Activated CD8-positive, alpha-beta memory T cell treated with anti-CD3 and anti-CD28 coated beads for 36 hours (primary cell): ENCODE data around the gene INAFM1. TPM values are rescaled to one million over a fixed set of nuclear protein-coding genes. Genes with fewer than 3 reads are reported as not detected.

ENCODE experiments used
- CTCF ChIA-PET: fragments of 350-600 bp; sonication (Branson Sonifier 250); formaldehyde crosslinking; loops from one replicate; lab custom pipeline; 2021; ENCODE audit warnings: antibody characterized with exemption; lab: Charles Lee
- POLR2A ChIA-PET: fragments of 350-600 bp; sonication (Branson Sonifier 250); formaldehyde crosslinking; loops from one replicate; lab custom pipeline; 2021; ENCODE audit warnings: antibody characterized with exemption; lab: Charles Lee
- total RNA-seq, 2 experiments: library from RNA; stranded (reverse); gene quantifications; one replicate each; pipeline ENCODE4 v1.2.3, GENCODE V29; 2021

INAFM1 gene
- total RNA-seq, 2 experiments from 2014 or later = 7.6 to 8.2 TPM

GRCh38 chr19:47315125-47315821, 40.6 kb downstream of the INAFM1 start:
- ChIA-PET CTCF (interaction anchor here (0.6 to 1.1 kb wide), 3 partner anchors 18 to 559 kb away, joined by 3 to 5 read pairs (median 4); no protein-coding TSS in a partner anchor), POLR2A (no interaction called here)

- CTCF ChIA-PET = no interaction called here
- POLR2A ChIA-PET = interaction anchor here (0.7 kb wide), 1 partner anchor 28 kb away, joined by 5 read pairs; no protein-coding TSS in a partner anchor
These were observed 41.8 kb downstream of the INAFM1 start for GRCh38 chr19:47316513-47316912.

GRCh38 chr19:47319923-47320871, 45.5 kb downstream of the INAFM1 start:
- POLR2A ChIA-PET = no interaction called here

GRCh38 chr19:47321630-47322029, 46.9 kb downstream of the INAFM1 start:
- ChIA-PET POLR2A (no interaction called here), CTCF (no interaction called here)

More at GRCh38 chr19:47319923-47320871, 45.5 kb downstream of the INAFM1 start:
- CTCF ChIA-PET = no interaction called here

- ChIA-PET CTCF (no interaction called here), POLR2A (no interaction called here)
These were observed 47.4 kb downstream of the INAFM1 start for GRCh38 chr19:47322058-47322457.

GRCh38 chr19:47323409-47323808, 48.7 kb downstream of the INAFM1 start:
- ChIA-PET CTCF (interaction anchor here (0.5 kb wide), 1 partner anchor 463 kb away, joined by 5 read pairs; no protein-coding TSS in a partner anchor), POLR2A (interaction anchor here (0.7 kb wide), 1 partner anchor 105 kb away, joined by 3 read pairs; no protein-coding TSS in a partner anchor)

GRCh38 chr19:47323872-47324271, 49.2 kb downstream of the INAFM1 start:
- ChIA-PET POLR2A (no interaction called here), CTCF (interaction anchor here (0.5 kb wide), 1 partner anchor 464 kb away, joined by 5 read pairs; no protein-coding TSS in a partner anchor)

- CTCF ChIA-PET = no interaction called here
- POLR2A ChIA-PET = no interaction called here
These were observed 49.8 kb downstream of the INAFM1 start for GRCh38 chr19:47324502-47324901.

Other genes with a start within 250 kb of the INAFM1 start
- 10 to 100 TPM; 55.9 to 62.2 TPM for gene TMEM160, start 226.3 kb upstream of the INAFM1 start, total RNA-seq
- gene ZC3H4, start 161.1 kb upstream of the INAFM1 start, total RNA-seq = 10 to 100 TPM; 87.8 to 88.4 TPM
- gene SAE1, start 144.1 kb upstream of the INAFM1 start, total RNA-seq = 100 to 1,000 TPM; 152 to 158 TPM
- gene BBC3, start 43.7 kb upstream of the INAFM1 start, total RNA-seq = 10 to 100 TPM; 14.6 to 15.5 TPM
- gene CCDC9, start 18.4 kb upstream of the INAFM1 start, total RNA-seq = 10 to 100 TPM; 21.3 to 22.3 TPM
- under 1 TPM; 0.86 to 0.99 TPM for gene C5AR1, start 35.0 kb downstream of the INAFM1 start, total RNA-seq
- gene C5AR2, start 57.3 kb downstream of the INAFM1 start, total RNA-seq = not detected
- 10 to 100 TPM; 22.3 to 23.3 TPM for gene DHX34, start 74.4 kb downstream of the INAFM1 start, total RNA-seq
- not detected for gene MEIS3, start 144.6 kb downstream of the INAFM1 start, total RNA-seq
- gene SLC8A2, start 197.0 kb downstream of the INAFM1 start, total RNA-seq = not detected
- 10 to 100 TPM in 1 of 2 experiments, 1 to 10 TPM in 1; 9.5 to 10.4 TPM for gene KPTN, start 209.3 kb downstream of the INAFM1 start, total RNA-seq
- 10 to 100 TPM; 59.0 to 68.5 TPM for gene NAPA, start 240.2 kb downstream of the INAFM1 start, total RNA-seq